ENCODE data around the gene CABP7.

- no peak for TF ChIP-seq CTCF (IDR thresholded peaks at IDR 0.05; ENCODE audit: low read depth, low read length, poor library complexity, severe bottlenecking)
- no peak for TF ChIP-seq EZH2phosphoT487 (IDR thresholded peaks at IDR 0.05; ENCODE audit: borderline replicate concordance, low read length)
Measured at GRCh38 chr22:29780220-29780619, 60.4 kb downstream of the CABP7 start.

All from DOHH2 (cell line).